ENCODE measurements around the gene ERVK3-1.
"Not testable (repeated sequence)": the region's sequence is repeated elsewhere in the genome, so short reads cannot be mapped to it uniquely, and the experiment has no call there.

ERVK3-1 gene

GRCh38 chr19:58304255-58304654, 922 bp upstream of the ERVK3-1 start:
- no peak for DNase-seq (ENCODE audit: extremely low read depth in 1 of 2, low read depth in 1 of 2)

- DNase-seq (ENCODE audit: extremely low read depth in 1 of 2, low read depth in 1 of 2) = no peak
Measured at GRCh38 chr19:58304748-58305064, 471 bp upstream of the ERVK3-1 start.

GRCh38 chr19:58305932-58306323, 751 bp downstream of the ERVK3-1 start:
- DNase-seq (ENCODE audit: extremely low read depth in 1 of 2, low read depth in 1 of 2) = no peak

- no peak for DNase-seq (ENCODE audit: extremely low read depth in 1 of 2, low read depth in 1 of 2)
Measured at GRCh38 chr19:58307736-58308135, 2.6 kb downstream of the ERVK3-1 start.

- not testable (repeated sequence) for DNase-seq (ENCODE audit: extremely low read depth in 1 of 2, low read depth in 1 of 2)
Measured at GRCh38 chr19:58310685-58311084, 5.5 kb downstream of the ERVK3-1 start.

- no peak for DNase-seq (ENCODE audit: extremely low read depth in 1 of 2, low read depth in 1 of 2)
Measured at GRCh38 chr19:58311345-58311865, 6.2 kb downstream of the ERVK3-1 start.

- DNase-seq (ENCODE audit: extremely low read depth in 1 of 2, low read depth in 1 of 2) = no peak
Measured at GRCh38 chr19:58315580-58315979, 10.4 kb downstream of the ERVK3-1 start.

GRCh38 chr19:58317476-58318072, 12.4 kb downstream of the ERVK3-1 start:
- DNase-seq (ENCODE audit: extremely low read depth in 1 of 2, low read depth in 1 of 2) = no peak

- no peak for DNase-seq (ENCODE audit: extremely low read depth in 1 of 2, low read depth in 1 of 2)
Measured at GRCh38 chr19:58318297-58318696, 13.1 kb downstream of the ERVK3-1 start.

- no peak for DNase-seq (ENCODE audit: extremely low read depth in 1 of 2, low read depth in 1 of 2)
Measured at GRCh38 chr19:58319241-58319640, 14.1 kb downstream of the ERVK3-1 start.

GRCh38 chr19:58325311-58326022, 20.3 kb downstream of the ERVK3-1 start:
- DNase-seq (ENCODE audit: extremely low read depth in 1 of 2, low read depth in 1 of 2) = no peak

GRCh38 chr19:58326501-58326913, 21.3 kb downstream of the ERVK3-1 start:
- no peak for DNase-seq (ENCODE audit: extremely low read depth in 1 of 2, low read depth in 1 of 2)

GRCh38 chr19:58326914-58327726, 21.9 kb downstream of the ERVK3-1 start, which contains the start of gene ZSCAN22:
TSS of gene ZSCAN22 (plus strand) at chr19:58326994. CDS start at chr19:58334803, 7,809 bp downstream.
- peak; percentile 73 to 84 for DNase-seq (ENCODE audit: extremely low read depth in 1 of 2, low read depth in 1 of 2)

- DNase-seq (ENCODE audit: extremely low read depth in 1 of 2, low read depth in 1 of 2) = no peak
Measured at GRCh38 chr19:58328999-58329398, 23.8 kb downstream of the ERVK3-1 start.

- DNase-seq (ENCODE audit: extremely low read depth in 1 of 2, low read depth in 1 of 2) = no peak
Measured at GRCh38 chr19:58330458-58330857, 25.3 kb downstream of the ERVK3-1 start.

- DNase-seq (ENCODE audit: extremely low read depth in 1 of 2, low read depth in 1 of 2) = no peak
Measured at GRCh38 chr19:58332697-58333096, 27.5 kb downstream of the ERVK3-1 start.

GRCh38 chr19:58334691-58335249, 29.6 kb downstream of the ERVK3-1 start:
- no peak for DNase-seq (ENCODE audit: extremely low read depth in 1 of 2, low read depth in 1 of 2)

GRCh38 chr19:58335630-58336029, 30.5 kb downstream of the ERVK3-1 start:
- no peak for DNase-seq (ENCODE audit: extremely low read depth in 1 of 2, low read depth in 1 of 2)

- DNase-seq (ENCODE audit: extremely low read depth in 1 of 2, low read depth in 1 of 2) = no peak
Measured at GRCh38 chr19:58336216-58336615, 31.0 kb downstream of the ERVK3-1 start.

- DNase-seq (ENCODE audit: extremely low read depth in 1 of 2, low read depth in 1 of 2) = no peak
Measured at GRCh38 chr19:58336820-58337219, 31.6 kb downstream of the ERVK3-1 start.

- DNase-seq (ENCODE audit: extremely low read depth in 1 of 2, low read depth in 1 of 2) = no peak
Measured at GRCh38 chr19:58338336-58338735, 33.2 kb downstream of the ERVK3-1 start.

Measured in activated CD8-positive, alpha-beta memory T cell treated with anti-CD3 and anti-CD28 coated beads for 1 hour (primary cell).